ENCODE results near the gene GATA3.

GRCh38 chr10:8112230-8112905, 57.9 kb downstream of the GATA3 start:
- TF ChIP-seq CTCF (conservative IDR thresholded peaks at IDR 0.05; ENCODE audit: low read depth in 2 of 2) (no peak), EZH2 (IDR thresholded peaks at IDR 0.05; ENCODE audit: low read depth, unreplicated experiment) (no peak), STAT1 (IDR thresholded peaks at IDR 0.05; ENCODE audit: unreplicated experiment) (no peak), ZNF331 (CRISPR knock-in tag; IDR thresholded peaks at IDR 0.05; ENCODE audit: low read depth) (no peak), REST (IDR thresholded peaks at IDR 0.05; ENCODE audit: unreplicated experiment) (no peak), NANOG (IDR thresholded peaks at IDR 0.05; ENCODE audit: borderline replicate concordance) (no peak), CREB1 (CRISPR knock-in tag; IDR thresholded peaks at IDR 0.05; ENCODE audit: low read depth) (no peak)
- TF ChIP-seq, protein P1, sequence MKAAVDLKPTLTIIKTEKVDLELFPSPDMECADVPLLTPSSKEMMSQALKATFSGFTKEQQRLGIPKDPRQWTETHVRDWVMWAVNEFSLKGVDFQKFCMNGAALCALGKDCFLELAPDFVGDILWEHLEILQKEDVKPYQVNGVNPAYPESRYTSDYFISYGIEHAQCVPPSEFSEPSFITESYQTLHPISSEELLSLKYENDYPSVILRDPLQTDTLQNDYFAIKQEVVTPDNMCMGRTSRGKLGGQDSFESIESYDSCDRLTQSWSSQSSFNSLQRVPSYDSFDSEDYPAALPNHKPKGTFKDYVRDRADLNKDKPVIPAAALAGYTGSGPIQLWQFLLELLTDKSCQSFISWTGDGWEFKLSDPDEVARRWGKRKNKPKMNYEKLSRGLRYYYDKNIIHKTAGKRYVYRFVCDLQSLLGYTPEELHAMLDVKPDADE (IDR thresholded peaks at IDR 0.05): no peak

Data from GM23338 (cell line).